ENCODE results near the gene ARHGAP26.
"Not testable (repeated sequence)": the region's sequence is repeated elsewhere in the genome, so short reads cannot be mapped to it uniquely, and the experiment has no call there.

The ARHGAP26 gene

DNA sequence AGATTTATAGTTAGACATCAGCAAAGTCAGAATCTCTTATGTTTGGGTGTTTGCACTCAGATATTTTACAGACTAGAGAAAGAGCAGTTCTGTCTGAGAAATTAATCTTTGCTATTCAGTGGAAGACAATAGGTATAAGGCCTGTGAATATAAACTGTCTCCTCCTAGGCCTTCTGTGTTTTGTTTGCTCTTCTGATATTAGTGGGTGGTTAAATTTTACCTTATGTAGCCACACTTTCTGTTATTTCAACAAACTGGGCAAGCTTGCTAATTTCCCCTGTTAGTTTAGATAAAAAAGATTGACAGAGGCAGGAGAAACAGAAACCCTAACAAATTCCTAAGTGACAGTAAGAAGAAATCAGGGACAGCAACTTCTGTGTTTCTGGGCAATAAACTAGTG lies 141.6 kb downstream of the ARHGAP26 start:
- no peak for DNase-seq

DNA sequence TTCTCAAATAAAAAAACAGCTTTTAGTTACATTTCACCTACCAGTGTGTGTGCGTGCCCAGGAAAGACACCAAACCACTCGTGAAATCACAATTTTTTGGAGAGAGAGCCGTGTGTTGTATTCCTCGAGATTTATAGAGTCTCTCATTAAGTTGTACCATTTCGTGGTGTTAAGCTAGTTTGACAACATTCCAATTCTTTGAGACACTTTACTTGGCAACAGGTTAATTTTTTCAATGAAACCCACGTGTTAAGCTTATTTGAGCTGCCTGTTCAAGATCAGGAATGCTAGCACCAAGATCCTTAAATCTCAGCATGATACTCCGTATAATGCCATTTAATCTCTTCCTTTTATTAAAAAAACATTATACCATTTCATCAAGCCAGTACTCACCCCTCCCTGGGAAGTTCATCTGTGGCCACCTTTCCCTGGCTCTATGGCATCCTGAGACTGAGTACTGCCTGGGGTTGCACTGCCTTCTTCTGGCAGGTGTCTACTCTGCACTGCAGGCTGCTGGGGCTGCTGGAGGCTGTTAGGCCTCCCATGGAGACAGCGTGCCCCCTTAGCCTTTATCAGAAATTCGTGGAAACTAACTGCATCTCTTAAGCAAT lies 143.7 kb downstream of the ARHGAP26 start:
- no peak for DNase-seq

DNA sequence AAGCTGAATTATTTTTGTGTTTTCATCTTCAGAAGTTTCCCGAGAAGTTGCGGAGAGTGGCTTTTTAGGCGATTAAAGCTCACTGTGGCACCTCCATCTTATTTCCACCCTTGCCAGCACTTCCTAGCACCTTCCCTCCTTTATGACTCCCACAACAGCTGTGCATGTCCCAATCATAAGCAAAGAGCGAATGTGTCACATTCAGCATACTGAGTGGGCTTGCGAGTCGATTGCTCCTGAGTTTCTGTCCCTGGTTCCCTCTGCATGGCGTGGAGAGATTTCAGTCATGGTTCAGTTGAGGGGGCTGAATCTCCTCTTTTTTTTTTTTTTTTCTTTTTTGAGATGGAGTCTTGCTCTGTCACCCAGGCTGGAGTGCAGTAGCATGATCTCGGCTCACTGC lies 144.9 kb downstream of the ARHGAP26 start:
- DNase-seq = no peak

DNA sequence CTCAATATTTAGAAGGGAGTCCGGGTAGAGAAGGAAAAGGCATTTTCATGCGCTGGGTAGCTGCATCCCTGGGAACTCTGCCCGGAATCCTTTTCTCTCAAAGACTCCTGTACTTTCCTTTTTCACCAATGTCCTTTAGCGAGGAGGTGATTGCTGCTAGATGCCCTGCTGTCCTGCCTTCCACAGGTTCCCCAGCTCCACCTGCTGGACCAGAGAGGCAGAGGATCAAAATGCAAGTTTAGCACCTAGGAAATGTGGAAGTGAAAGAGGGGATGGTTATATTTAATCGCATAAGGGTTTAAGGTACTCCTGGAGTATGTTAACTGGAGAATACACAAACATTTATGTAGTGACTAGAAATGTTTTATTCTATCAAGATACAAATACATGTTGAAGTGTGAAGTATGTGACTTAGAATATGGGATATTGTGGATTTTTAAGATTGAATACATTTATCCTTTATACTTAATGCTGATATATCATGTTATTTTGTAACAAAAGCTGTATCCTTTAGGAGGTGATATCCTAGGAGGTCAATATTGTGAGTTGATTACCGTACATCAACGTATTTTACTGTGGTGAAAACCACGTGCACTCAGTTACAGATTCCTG lies 145.7 kb downstream of the ARHGAP26 start:
- no peak for DNase-seq

DNA sequence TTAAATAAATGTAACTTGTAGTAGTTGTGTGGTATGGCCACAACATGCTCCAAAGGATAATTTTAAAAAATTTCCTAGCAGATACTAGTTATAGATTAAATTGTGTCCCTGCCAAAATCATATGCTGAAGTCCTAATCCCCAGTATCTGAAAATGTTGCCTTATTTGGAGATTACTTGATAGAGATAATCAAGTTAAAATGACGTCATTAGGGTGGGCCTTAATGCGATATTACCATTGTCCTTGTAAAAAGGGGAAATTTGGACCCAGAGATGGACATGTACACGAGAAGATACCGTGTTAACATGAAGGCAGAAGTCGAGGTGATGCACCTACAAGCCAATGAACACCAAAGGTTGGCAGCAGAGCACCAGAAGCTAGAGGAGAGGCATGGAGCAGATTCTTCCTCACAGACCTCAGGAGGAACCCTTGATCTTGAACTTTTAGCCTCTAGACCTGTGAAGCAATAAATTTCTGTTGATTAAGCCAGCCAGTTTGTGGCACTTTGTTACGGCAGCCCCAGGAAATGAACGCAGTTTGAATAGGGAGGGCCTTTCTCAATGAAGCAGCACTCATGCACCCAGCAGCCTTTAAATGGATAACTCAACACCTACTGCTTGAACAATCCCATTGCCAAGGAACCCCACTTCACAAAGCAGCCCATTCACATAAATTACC lies 148.9 kb downstream of the ARHGAP26 start:
- DNase-seq = no peak

DNA sequence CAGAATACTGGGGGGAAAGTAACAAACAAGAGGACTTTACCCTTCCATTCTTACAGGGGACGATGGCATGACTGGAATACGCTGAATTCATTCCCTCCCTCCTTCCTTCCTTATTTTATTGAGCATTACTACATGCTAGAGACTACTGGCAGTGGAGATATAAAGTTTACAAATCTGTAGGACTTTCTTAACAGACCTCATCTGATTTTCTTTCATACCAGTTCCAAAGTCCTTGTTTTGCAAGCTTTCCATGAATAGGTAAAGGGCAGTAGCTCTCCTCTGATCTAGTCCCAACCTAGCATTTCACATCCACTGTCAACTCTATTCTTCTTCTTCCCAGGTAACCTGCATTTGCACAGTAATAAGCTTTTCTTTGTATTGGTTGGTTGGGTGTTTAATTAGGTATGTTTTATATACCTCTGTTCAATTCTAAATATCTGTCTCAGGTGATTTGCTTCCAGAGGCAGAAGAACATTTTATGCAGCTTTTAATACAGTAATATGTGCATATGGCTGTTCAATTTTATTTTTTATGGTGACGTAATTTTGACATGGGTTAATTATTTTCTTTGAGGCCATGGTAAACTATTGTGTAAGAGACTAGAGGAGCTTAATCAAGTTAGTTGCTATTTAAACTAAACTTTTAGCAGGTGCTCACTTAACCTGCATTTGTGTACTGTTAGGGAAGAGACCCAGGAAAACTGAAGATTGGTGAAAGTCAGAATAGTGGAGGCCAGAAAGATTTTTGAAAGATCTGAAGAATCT lies 150.9 kb downstream of the ARHGAP26 start:
- DNase-seq = no peak

DNA sequence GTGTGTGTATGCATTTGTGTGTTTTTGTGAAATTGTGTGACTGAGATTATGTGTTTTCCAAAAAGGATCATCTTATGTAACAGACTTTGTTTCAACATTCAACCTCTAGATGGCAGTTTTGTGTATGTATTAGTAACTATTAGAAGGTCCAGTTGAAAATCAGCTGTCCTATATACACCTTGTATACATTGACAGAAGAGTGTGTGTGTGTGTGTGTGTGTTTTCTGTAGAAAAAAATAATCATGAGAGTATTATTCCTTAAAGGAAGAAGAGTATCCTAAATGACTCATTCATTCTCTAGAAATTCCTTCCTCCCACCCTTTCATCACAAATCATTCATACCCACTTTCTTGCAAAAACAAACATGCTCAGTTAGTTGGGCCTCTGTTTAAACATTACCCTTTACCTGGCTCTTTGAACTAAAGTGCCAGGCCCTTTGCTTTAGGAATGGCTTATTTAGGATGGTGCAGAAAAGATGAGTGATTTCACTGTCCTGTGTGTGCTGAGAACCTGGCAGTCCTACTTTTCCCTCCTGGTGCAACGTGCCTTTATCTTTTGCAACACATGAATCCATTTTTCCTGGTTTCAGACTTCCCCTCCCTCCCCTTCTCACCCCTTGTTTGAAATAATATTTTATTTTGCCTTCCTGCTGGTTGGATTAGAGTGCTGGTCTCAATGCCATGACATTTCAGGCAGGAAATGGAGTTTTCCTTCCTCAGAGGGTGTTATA lies 152.2 kb downstream of the ARHGAP26 start:
- DNase-seq = no peak

DNA sequence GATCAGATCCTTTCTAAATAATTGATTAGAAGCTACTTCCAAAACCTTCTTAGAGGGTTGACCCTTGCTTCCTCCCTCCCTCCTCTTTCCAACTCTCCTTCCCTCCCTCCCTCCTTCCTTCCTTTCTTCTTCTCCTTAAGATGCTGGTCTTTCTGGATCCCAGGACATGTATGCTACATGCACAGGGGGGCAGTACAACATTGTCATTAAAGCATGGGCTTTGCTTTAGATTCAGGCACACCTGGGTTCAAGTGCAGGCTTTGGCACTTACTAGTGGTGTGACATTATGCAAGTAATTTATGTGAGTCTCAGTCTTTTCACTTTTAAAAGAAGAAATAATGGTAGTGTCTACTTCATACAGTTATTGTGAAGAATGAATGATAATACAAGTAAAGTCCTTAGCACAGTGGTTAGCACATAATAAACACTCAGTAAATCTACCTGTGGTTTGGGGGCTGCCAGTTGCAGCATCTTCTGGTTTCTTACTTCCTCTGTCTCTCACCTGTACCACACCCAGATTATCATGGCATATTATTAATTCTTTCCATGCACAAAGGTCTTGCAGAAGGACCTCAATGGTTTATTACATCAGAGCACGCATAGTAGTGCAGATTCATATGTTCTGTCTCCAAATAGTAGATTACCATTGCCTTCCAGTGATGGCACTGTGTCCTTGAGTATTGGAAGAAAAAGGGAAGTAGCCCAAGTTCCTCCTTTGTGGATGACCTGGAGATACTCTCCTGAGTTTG lies 154.1 kb downstream of the ARHGAP26 start:
- DNase-seq = no peak

DNA sequence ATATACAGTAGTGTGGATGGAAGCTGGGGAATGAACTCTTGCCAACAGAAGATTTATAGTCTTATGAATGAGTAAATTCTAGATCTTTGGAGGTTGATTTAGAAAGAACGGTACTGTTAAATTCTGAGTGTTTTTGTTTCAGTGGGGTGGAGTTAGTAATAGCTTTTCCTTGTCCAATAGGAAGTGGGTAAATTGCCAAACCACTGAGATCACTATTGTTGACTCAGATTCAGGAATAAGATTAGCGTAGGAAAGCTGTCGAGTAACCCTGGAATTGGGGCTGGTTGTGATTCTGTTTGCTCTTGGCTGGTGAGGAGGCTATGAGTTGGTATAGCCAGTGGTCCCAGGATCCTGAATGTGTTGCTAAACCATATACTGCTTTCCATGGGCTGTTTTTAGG lies 155.6 kb downstream of the ARHGAP26 start:
- no peak for DNase-seq

DNA sequence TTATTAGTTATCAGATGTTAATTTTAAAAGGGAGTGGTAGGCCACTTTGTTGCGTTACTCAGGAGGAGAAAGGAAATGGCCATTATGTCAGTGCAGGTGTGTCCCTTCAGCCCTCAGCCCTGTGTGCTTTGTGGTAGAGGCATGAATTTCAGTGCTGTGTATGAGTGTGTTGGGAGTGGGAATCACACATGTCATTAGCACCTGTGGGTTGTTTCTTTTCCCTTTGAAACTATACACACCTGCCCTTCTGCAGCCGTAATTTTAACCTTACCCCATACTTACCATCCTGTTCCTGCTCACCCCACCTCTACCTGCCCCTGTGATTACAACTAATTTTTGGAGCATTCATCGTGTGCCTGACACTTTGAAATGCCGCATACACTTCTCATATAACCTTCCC lies 156.4 kb downstream of the ARHGAP26 start:
- DNase-seq = no peak

DNA sequence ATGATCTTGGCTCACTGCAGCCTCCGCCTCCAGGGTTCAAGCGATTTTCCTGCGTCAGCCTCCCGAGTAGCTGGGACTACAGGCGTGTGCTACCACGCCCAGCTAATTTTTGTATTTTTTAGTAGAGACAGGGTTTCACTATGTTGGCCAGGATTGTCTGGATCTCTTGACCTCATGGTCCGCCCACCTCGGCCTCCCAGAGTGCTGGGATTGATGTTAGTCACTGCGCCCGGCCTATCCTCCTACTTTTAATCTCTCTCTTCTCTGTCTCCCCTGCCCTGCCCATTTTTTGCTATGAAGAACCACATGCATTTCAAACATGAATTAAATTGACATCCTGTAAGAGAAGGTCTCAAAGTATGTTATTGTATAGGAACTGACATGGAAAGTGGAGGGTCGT lies 158.8 kb downstream of the ARHGAP26 start:
- not testable (repeated sequence) for DNase-seq

DNA sequence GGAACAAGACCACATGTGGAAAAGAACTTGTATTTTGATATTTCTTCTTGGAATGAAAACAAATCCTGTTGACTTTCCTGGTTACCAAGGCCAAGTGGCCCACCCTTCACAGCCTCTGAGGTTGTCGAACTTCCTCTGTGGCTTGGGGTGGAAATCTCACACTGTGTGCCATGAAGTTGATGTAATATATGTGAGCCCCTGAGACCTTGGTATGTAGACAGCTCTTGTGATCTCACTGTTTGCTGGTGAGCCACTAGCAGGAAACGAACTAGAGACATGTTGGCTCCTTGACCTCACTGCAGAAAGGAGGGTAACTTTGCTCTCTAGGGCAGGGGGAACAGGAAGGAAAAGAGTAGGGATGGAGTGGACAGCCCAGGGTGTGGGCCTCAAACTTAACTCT lies 159.4 kb downstream of the ARHGAP26 start:
- no peak for DNase-seq

DNA sequence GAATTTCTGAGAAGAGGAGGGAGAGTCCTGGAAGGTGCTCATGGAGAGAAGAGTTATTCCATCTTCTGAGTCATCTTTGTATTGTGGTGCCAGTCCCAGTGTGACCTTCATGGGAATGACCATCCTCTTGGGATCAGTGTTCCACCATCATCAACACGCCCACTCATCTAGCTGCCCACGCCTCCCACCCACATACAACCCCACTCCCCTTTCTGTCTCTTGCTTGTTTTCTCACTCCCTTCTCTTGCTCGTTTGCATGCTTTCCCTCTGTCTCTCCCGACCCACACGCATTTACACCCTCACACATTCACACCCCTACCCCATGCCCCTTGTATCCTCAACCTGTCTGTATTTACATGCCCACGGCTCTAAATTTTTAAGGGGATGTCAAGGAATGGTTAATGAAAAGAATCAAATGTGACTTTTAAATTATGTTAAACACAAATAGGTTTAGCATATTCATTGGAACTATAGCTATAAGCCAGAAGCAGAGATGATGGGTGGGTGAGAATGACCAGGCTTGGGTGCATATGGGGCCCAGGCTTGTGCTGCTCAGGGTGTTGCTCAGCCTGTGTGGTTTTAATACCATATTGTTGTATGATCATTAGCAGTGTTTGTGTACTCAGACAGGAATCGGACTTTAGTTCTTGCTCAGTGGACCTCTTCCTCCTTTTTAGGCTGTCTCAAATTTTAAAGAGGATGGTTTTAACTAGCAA lies 160.4 kb downstream of the ARHGAP26 start:
- DNase-seq = no peak

DNA sequence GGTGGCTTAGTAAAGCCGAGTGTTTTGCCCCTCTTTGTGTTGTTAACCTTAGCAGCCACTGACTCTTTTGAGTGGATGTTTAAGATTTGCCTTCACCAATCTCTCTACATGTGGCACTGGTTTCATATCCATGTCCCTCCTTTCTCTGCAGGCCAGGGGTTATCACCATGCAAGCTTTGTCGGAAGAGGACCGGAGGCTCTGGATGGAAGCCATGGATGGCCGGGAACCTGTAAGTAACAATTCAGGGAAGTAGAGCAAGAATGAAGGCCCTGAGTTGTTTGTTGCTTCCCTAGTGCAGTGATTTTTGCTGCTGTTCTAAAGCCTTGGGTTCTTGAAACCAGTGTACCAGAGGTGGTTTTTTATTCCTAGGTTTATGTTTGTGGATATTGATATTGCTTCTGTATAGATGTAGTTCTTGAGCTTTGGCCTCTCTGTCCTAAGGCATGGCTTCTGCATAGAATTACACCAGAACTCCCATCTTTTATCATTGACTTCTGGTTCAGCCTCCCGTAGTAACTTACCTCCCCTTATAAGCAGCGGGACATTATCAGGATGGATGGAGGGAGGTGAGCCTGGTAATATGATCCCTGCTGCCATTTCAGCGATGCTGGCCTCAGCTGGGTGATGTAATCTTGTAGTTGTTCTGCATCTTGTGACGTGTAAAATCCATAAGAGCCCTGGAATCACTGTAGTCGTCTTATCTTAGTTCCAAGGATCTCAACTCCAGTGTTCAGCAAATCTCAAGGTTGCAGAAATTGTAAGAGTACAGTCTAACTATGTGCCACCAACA lies 161.9 kb downstream of the ARHGAP26 start:
- DNase-seq = no peak

DNA sequence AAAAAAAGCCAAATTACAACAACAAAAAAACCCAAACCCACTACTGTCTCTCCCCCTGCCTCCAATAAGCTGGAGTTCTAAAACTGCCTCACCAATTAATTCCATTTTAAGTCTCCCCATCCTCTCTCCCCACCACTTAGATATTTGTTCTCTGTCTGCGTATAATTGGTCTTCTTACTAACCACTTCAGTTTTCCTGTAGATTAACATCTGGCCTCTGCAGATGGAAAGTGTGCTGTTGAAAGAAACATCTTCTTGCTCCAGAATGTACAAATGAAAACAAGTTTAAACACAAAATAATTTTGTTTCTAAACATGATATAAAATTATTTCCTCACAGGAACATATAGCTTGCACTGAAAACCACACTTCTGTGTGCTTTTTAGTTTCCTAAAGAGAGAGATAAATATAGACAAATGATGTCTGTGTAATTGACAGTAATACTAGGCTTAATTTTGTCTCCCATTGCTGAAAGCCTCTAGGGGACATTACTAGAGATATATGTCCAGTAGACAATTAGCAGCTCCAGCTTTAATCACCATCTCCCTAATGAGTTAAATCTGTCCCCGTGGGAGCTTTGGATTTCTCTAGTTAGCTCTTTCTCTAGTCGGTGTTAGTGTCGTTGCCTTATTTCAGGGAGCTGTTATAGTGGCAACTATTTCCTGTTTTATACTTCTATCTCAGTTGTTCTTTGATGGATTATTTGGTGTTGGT lies 164.0 kb downstream of the ARHGAP26 start:
- DNase-seq = no peak

DNA sequence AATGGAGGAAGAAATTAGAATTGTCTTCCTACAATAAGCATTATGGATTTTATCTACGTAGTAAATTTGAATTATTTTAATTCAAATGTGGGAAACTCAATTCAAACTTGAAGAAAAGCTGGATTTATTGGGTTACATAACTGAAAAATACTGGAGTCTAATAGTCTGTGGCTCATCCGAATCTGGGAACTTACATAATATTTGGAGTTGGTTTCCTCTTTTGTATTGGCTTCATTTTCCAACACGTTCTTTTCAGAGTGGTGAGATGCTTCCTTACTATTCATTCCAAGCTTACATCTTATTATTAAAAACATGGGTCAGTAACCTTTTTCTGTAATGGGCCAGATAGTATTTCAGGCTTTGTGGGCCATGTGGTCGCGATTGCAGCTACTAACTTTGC lies 164.8 kb downstream of the ARHGAP26 start:
- DNase-seq = no peak

DNA sequence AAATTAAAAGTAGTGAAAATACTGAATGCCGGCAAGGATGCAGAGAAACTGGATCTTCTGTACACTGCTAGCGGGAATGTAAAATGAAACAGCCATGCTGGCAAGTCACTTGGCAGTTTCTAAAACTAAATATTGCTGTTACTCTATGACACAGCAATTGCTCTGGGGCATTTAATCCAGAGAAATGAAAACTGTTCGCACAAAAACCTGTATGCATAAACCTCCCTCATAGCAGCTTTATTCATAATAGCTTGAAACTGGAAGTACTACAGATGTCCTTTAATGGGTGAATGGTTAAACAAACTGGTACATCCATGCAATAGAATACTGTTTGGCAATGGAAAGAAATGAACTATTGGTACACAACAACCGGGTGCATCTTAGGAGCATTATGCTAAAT lies 167.2 kb downstream of the ARHGAP26 start:
- DNase-seq = no peak

DNA sequence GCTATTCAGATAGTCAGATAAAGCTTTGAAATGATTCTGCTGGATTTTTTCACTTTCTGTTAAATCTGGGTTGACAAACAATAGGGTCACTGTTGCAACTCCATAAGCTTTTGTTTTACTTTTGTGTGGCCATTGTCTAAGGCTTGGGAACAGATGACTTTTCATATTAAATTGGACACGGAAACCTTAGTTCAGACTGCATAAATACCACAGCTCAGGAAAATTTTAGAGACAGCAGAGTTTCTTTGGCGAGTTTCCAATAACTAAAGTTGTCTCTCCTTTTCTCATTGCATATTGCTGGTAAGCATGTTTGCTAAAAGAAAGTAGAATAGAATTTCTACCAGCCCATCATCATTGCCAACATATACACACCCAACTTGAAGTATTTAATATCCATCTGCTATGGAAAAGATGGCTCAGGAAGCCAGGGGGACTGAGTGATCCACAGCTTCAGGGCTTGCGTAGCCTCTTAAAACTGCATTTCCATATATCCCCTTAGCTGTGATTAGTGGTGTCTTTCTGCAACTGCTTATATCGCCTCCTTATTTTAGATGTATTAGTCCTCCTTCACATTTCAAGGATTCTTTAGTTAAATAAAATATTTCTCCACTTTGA lies 168.2 kb downstream of the ARHGAP26 start:
- no peak for DNase-seq

DNA sequence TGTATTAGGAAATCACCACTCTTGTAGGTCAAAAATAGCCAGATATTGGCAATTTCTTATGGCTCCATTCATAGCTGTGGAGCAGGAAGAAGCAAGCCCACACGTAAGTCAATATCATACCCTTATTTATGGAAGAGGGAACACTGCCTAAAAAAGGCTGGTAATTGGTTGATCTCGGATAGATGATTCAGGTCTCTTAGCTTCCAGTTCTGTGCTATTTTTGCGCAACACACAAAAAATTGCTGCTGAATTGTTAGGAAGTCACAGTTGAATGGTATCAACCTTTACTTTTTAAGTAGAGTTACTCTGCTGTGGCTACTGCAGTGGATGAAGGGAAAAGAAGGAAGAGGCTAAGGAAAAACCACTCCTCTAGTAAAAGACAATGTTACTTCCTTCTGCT lies 168.8 kb downstream of the ARHGAP26 start:
- DNase-seq = no peak

DNA sequence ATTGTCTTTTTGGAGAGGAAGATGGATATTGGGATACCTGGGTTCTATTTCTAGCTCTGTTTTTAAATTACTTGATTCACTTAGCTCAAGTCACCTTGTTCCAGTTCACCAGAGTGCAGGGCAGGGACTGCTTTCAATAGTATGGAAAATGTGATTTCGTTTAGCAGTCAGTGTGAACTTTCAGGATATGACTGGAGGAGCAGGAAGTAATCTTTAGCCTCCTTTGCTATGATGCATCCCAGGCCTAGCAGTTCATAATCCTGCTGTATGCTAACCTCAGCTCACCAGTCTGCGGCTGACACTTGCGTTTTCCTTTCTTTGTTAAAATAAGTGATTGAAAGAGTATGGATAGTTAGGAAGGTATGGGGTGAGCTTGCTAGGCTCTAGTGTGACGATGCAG lies 169.7 kb downstream of the ARHGAP26 start:
- no peak for DNase-seq
